Raji (cell line): Measurements from ENCODE around the gene KCNIP3.

Experiments
- POLR2A ChIP-seq: IDR thresholded peaks from 2 replicates; pipeline ENCODE4 v1.6.1; 2011; ENCODE audit warnings: low read depth, low read length, control low read depth; ENCODE audit not compliant: insufficient read depth

The KCNIP3 gene

GRCh38 chr2:95282458-95282857 is 14.7 kb upstream of the KCNIP3 start:
- TF ChIP-seq POLR2A: no peak

GRCh38 chr2:95283562-95283961 is 13.6 kb upstream of the KCNIP3 start:
- TF ChIP-seq POLR2A: no peak

- no peak for TF ChIP-seq POLR2A
Measured at GRCh38 chr2:95284886-95285541, 12.1 kb upstream of the KCNIP3 start.

DNA sequence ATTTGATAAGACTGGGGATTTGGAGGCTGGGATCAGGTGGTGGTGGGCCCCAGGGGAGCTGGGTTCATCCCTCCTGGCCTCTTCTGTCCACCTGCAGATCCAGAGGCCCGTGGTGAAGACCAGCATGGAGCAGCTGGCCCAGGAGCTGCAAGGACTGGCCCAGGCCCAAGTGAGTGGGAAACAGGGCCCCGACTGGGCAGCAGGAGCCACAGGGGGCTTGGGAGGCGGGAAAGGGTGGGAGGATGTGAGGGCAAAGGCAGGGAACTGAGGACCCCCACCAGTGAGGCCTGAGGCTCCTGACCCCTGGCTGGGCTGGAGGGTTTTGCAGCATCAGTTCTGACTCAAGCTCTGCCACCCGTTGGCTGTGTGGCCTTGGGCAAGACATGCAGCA is 11.6 kb upstream of the KCNIP3 start:
- no peak for TF ChIP-seq POLR2A

DNA sequence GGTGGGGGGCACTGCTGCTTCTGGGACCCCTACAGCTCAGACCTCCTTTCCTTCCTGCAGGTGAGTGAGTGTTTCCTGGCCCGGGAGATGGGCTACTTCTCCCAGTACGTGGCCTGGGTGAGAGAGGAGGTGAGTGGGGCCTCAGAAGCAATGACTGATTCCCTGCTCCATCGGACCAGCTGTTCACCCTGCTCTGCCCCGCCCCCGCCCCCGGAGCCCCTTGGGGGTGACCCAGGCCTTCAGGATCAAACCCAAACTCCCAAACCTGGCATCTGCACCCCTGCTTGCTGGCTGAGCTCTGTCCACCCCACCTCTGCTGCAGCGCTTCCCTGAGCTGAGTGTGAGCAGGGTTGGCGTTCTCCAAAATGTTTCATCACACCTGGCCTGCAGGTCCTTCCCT is 9.8 kb upstream of the KCNIP3 start:
- no peak for TF ChIP-seq POLR2A

GRCh38 chr2:95287806-95288205 is 9.3 kb upstream of the KCNIP3 start:
- TF ChIP-seq POLR2A: no peak

- TF ChIP-seq POLR2A: no peak
Measured at GRCh38 chr2:95289253-95289652, 7.9 kb upstream of the KCNIP3 start.

- no peak for TF ChIP-seq POLR2A
Measured at GRCh38 chr2:95291222-95291621, 5.9 kb upstream of the KCNIP3 start.

- TF ChIP-seq POLR2A: no peak
Measured at GRCh38 chr2:95292623-95293260, 4.4 kb upstream of the KCNIP3 start.

- TF ChIP-seq POLR2A: no peak
Measured at GRCh38 chr2:95294579-95295250, 2.4 kb upstream of the KCNIP3 start.

- TF ChIP-seq POLR2A: no peak
Measured at GRCh38 chr2:95295376-95295775, 1.8 kb upstream of the KCNIP3 start.

DNA sequence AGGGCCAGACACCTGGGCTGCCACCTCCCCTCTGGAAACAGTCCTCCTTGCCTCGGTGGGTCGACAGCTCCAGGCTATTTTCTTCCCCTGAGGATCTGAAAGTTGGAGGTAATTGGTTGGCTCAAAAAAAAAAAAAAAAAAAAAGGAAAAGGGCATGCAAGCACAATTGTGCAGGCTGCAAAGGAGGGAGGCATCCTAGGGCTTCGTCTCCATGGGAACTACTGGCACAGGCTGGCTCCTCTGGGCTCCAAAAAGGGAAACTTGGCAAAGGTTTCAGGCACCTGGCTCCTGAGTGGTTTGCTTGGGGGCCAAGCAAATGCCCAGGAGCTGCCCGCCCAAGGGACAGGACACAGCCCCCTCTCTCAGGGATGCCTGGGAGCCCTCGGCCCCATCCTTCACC is 1.1 kb upstream of the KCNIP3 start:
- no peak for TF ChIP-seq POLR2A

DNA sequence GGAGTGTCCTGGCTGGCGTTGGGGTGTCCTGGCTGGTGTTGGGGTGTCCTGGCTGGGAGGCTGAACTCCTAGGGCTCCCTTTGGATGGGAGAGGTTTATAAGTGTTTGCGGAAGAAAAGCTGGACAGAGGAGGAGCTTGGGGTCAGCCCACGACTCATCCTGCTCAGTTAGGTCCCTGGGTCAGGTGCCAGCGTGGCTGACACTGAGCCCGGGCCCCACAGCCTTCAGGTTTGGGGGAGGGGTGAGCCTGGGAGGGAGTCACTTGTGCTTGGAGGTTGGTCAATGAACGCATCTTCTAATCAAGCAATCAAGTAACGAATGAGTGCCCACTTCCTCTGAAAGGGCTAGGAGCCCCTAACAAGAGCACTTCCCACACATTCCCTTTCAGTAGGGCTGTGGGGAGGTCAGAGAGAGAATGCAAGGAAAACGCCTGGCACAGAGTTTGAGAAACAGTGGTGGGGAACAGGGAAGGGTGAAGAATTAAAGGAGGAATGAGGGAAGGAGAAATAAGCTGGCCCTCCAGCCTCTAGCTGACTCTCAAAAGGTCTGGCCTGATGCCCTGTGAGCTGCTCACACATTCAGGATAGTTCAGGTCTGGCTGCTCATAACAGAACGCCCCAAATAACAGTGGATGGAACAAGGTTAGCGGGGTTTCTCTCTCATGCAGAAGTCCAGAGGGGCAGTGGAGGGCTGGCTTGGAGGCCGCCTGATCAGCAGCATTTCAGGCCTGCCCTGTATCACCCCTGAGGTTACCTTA is 670 bp downstream of the KCNIP3 start:
- TF ChIP-seq POLR2A: no peak

DNA sequence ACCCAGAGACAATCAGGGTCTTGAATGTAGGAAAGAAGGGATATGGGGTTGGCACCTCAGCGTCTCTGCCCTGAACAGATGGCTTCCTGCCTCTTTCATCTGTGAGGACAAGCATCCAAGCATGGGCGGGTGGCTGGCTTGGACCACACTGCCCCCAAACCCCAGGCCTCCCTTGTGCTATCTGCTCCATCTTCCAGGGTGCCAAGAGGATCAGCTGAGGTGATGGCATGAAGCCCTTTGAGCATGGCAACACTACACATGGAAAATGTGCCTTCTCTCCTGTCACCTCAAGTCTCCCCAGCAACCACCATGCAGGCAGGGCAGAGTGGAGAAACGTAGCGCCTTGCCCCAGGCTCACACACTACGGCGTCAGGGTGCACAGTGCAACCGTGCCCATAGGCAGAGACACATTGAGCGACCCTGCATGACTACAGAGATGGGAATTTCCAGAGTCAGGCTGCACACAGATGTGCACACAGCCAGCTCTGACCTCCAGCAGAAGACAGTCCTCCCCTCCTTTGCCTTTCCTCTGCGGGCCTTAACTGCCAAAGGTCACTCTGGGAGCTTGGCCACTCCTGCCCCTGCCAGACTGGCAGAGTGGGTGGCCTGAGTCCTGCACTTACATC is 1.5 kb downstream of the KCNIP3 start:
- no peak for TF ChIP-seq POLR2A

DNA sequence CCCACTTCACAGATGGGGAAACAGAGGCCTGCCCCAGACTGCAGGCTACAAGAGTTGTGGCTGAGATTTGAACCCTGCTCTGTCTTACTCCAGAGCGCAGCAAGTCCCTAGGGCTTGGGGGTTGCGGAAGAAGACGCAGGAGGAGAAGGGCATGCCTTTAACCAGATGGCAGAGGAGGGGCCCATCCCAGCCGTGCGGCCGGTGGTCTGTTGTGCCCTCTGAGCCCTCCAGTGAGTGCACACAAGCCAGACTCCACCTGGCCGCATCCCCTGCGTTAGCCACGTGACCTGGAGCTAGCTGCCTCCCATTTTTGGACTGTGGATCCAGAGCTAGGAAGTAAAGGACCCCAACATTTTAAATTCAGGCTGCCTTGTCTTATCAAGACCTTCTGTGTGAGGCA is 2.8 kb downstream of the KCNIP3 start:
- TF ChIP-seq POLR2A: no peak
